B cell (primary cell): ENCODE results near the gene ASTN2. TPM values are rescaled to one million over a fixed set of nuclear protein-coding genes. Genes with fewer than 3 reads are reported as not detected.

ENCODE experiments used
- ATAC-seq: fragments of 200-7000 bp; cut with Tn5 transposase; one replicate; pipeline ENCODE4 v1.10.0; 2021; ENCODE audit warnings: low read depth, mild to moderate bottlenecking, moderate number of reproducible peaks, moderate library complexity
- CTCF ChIA-PET: fragments of 350-600 bp; sonication (Branson Sonifier 250); formaldehyde crosslinking; loops from one replicate; lab custom pipeline; 2021; ENCODE audit warnings: antibody characterized with exemption, inconsistent platforms; lab: Charles Lee
- POLR2A ChIA-PET: fragments of 350-600 bp; sonication (Branson Sonifier 250); formaldehyde crosslinking; loops from one replicate; lab custom pipeline; 2021; ENCODE audit warnings: antibody characterized with exemption; lab: Charles Lee
- DNase-seq: peaks from one replicate; pipeline ENCODE4 v3.0.0; 2013
- H2AFZ ChIP-seq: 2 replicates; pipeline ENCODE4 v1.6.1; 2012; ENCODE audit warnings: mild to moderate bottlenecking, low read depth, low read length; ENCODE audit not compliant: insufficient read depth, poor library complexity, severe bottlenecking
- H3K27ac ChIP-seq, 2 donors: 1 replicate in 1 of 2; 2 replicates in 1 of 2; pipeline ENCODE4 v1.5.1; 2012 to 2013; ENCODE audit warnings: low read length in 2 of 2, mild to moderate bottlenecking in 2 of 2, moderate library complexity in 1 of 2
- H3K27me3 ChIP-seq, 4 experiments: fragments of 200-600 bp in 1 of 4; sonication (generic) in 1 of 4; replicated peaks in 1 of 4; 1 replicate in 2 of 4; 2 replicates in 2 of 4; pipeline versions ENCODE4 v1.6.1 to v1.7.0; 2013 to 2016; ENCODE audit warnings: low read length in 3 of 4, mild to moderate bottlenecking in 2 of 4, mixed read lengths in 1 of 4, moderate library complexity in 1 of 4; ENCODE audit not compliant: insufficient read depth in 4 of 4, control insufficient read depth in 3 of 4; ENCODE audit errors: control extremely low read depth in 1 of 4
- H3K36me3 ChIP-seq, 2 experiments: replicated peaks in 1 of 2; 1 replicate in 1 of 2; 2 replicates in 1 of 2; pipeline versions ENCODE4 v1.6.1 to v1.7.1; 2013; ENCODE audit warnings: low read length in 1 of 2; ENCODE audit not compliant: insufficient read depth in 2 of 2, control insufficient read depth in 1 of 2; ENCODE audit errors: control extremely low read depth in 1 of 2, extremely low read depth in 1 of 2
- H3K4me1 ChIP-seq, 2 donors: fragments of 200-600 bp in 1 of 2; sonication (generic) in 1 of 2; 1 replicate in 1 of 2; 2 replicates in 1 of 2; pipeline versions ENCODE4 v1.5.1 to v1.6.1; 2013 to 2017; ENCODE audit warnings: low read length in 2 of 2; ENCODE audit not compliant: control insufficient read depth in 2 of 2, insufficient read depth in 2 of 2
- H3K4me2 ChIP-seq: replicated peaks from 2 replicates; pipeline ENCODE3; 2012; ENCODE audit warnings: mild to moderate bottlenecking, low read depth, low read length; ENCODE audit not compliant: poor library complexity, severe bottlenecking
- H3K4me3 ChIP-seq, 5 experiments: fragments of 200-600 bp in 1 of 5; sonication (generic) in 1 of 5; 1 replicate in 3 of 5; 2 replicates in 2 of 5; pipeline versions ENCODE4 v1.5.1 to v1.7.0; 2011 to 2016; ENCODE audit warnings: low read length in 4 of 5, mild to moderate bottlenecking in 4 of 5, low read depth in 2 of 5, control low read depth in 1 of 5, moderate library complexity in 1 of 5; ENCODE audit not compliant: insufficient read depth in 1 of 5; ENCODE audit errors: control extremely low read depth in 1 of 5, extremely low read depth in 1 of 5
- H3K79me2 ChIP-seq: fragments of 200-600 bp; sonication (generic); one replicate; pipeline ENCODE4 v1.6.0; 2016; ENCODE audit warnings: low read length; ENCODE audit not compliant: control insufficient read depth, insufficient read depth
- H3K9ac ChIP-seq: fragments of 200-600 bp; sonication (generic); 2 replicates; pipeline ENCODE4 v1.6.1; 2017; ENCODE audit warnings: mild to moderate bottlenecking, low read length, moderate library complexity
- H3K9me3 ChIP-seq, 3 donors: one replicate each; pipeline versions ENCODE4 v1.6.1 to v1.7.1; 2013; ENCODE audit warnings: low read length in 2 of 3; ENCODE audit not compliant: control insufficient read depth in 2 of 3, insufficient read depth in 1 of 3; ENCODE audit errors: control extremely low read depth in 1 of 3
- H4K20me1 ChIP-seq: 2 replicates; pipeline ENCODE4 v1.6.0; 2012; ENCODE audit warnings: mild to moderate bottlenecking, low read length; ENCODE audit not compliant: insufficient read depth, control insufficient read depth, poor library complexity, severe bottlenecking
- H3K27ac Mint-ChIP-seq: one replicate; pipeline ENCODE4 v1.8.0; 2021; ENCODE audit warnings: mixed read lengths
- H3K27me3 Mint-ChIP-seq: one replicate; pipeline ENCODE4 v1.8.0; 2021; ENCODE audit warnings: mixed read lengths
- H3K4me1 Mint-ChIP-seq: one replicate; pipeline ENCODE4 v1.8.0; 2021; ENCODE audit warnings: mixed read lengths
- H3K4me3 Mint-ChIP-seq: one replicate; pipeline ENCODE4 v1.8.0; 2021; ENCODE audit warnings: mixed read lengths
- H3K9me3 Mint-ChIP-seq: one replicate; pipeline ENCODE4 v1.8.0; 2022; ENCODE audit warnings: mixed read lengths; ENCODE audit not compliant: insufficient read depth
- EZH2 ChIP-seq: IDR thresholded peaks from 2 replicates; pipeline ENCODE4 v1.6.1; 2012; ENCODE audit warnings: borderline replicate concordance, low read depth, mild to moderate bottlenecking, moderate library complexity, low read length; ENCODE audit not compliant: insufficient read depth, poor library complexity, severe bottlenecking
- WGBS: methylation state at CpG from one replicate; pipeline ENCODE4 v1.1.5; 2013; ENCODE audit warnings: missing lambda C conversion rate; ENCODE audit not compliant: insufficient coverage; 5-methylcytosine and 5-hydroxymethylcytosine counted together
- intact Hi-C: fragments of 100-400 bp; cut with micrococcal nuclease; formaldehyde crosslinking; loops from one replicate; pipeline ENCODE4 v1.10.0; 2022
- polyA plus RNA-seq: library from polyadenylated mRNA; depleted of rRNA; stranded (reverse); fragments of >200 nt; gene quantifications from 2 replicates; pipeline ENCODE4 v1.2.3, GENCODE V29; 2012
- total RNA-seq, 2 donors: library from RNA; stranded (reverse); fragments of 120-200 nt in 1 of 2; gene quantifications; 1 replicate in 1 of 2; 2 replicates in 1 of 2; pipeline versions ENCODE4 v1.2.3 to v1.2.4, GENCODE V29; 2013 to 2022
- TF ChIP-seq, protein P1 (sequence below): fragments of 200-600 bp; IDR thresholded peaks from one replicate; pipeline ENCODE4 v1.8.0; 2022; ENCODE audit warnings: antibody characterized with exemption, mild to moderate bottlenecking

ASTN2 gene
- total and polyA plus RNA-seq, 2 donors (not counting 1 experiment from before 2014, with no cell fraction given): 1.2 to 3.6 TPM

DNA sequence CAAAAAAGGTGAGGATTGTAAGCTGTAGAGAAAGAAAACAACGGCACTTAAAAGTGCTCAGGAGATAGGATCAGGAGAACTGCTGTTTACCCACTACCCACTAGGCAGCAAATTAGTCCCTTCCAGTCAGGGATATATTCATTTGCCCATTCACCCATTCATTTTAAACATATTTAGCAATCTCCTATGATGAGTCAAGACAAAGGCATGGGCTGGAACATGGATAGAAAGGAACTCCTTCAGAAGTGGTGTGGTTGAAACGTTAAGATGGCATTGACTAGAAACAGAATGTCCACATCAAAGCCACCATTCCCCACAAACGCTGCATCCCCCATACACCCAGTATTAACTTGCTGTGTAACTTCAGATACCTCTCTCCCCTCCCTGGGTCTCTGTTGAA is 225.7 kb downstream of the ASTN2 start:
- no peaks in the 10 kb centered on the region for H3K9me3 Mint-ChIP-seq
- no peak for TF ChIP-seq EZH2
- TF ChIP-seq, protein P1, sequence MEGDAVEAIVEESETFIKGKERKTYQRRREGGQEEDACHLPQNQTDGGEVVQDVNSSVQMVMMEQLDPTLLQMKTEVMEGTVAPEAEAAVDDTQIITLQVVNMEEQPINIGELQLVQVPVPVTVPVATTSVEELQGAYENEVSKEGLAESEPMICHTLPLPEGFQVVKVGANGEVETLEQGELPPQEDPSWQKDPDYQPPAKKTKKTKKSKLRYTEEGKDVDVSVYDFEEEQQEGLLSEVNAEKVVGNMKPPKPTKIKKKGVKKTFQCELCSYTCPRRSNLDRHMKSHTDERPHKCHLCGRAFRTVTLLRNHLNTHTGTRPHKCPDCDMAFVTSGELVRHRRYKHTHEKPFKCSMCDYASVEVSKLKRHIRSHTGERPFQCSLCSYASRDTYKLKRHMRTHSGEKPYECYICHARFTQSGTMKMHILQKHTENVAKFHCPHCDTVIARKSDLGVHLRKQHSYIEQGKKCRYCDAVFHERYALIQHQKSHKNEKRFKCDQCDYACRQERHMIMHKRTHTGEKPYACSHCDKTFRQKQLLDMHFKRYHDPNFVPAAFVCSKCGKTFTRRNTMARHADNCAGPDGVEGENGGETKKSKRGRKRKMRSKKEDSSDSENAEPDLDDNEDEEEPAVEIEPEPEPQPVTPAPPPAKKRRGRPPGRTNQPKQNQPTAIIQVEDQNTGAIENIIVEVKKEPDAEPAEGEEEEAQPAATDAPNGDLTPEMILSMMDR: no peak
- no peak overlapping the region for H3K9ac ChIP-seq
- no peaks in the 10 kb centered on the region for H3K36me3 ChIP-seq
- no peak overlapping the region for H3K4me3 ChIP-seq
- H3K4me3 Mint-ChIP-seq: no peak overlapping the region
- ChIA-PET CTCF (no interaction called here), POLR2A (no interaction called here)
- intact Hi-C loops: no loop called here
- no peaks in the 10 kb centered on the region for H3K4me1 ChIP-seq
- peaks cover 0 to 3% (median 0%) of the 10 kb centered on the region in 3 donors for H3K9me3 ChIP-seq
- H3K27me3 Mint-ChIP-seq: peaks cover 3% of the 10 kb centered on the region
- no peak overlapping the region for H3K27ac ChIP-seq
- no peaks in the 10 kb centered on the region for H3K79me2 ChIP-seq
- no peaks in the 10 kb centered on the region for H3K4me1 Mint-ChIP-seq
- H4K20me1 ChIP-seq: no peaks in the 10 kb centered on the region
- DNase-seq (no peak), ATAC-seq (no peak)
- no peaks in the 10 kb centered on the region for H3K27me3 ChIP-seq
- WGBS: no CpG with 5 or more reads among the region's 3 CpGs
- no peak overlapping the region for H3K4me2 ChIP-seq
- no peak overlapping the region for H2AFZ ChIP-seq
- H3K27ac Mint-ChIP-seq: no peak overlapping the region

DNA sequence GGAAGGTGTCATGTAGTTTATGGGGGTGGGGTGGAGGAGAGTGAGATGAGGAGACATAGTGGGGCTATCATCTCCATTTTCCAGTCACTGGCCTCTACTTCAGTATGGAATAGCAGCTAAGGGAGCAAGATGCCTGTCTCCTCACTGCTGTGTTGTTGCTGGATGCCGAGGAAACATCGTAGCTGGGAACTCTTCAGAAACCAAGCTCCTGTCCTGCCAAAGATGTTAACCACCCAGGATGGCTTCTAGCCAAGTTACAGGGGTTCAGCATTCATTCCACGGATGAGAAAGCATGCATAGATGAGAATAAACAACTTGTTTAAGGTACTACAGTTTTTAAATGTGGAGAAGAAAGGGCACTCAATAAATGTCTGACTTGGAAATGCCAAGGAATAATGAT is 226.5 kb downstream of the ASTN2 start:
- WGBS: 76% methylated on average over 3 of the region's 3 CpGs
- ATAC-seq: no peak
- POLR2A ChIA-PET: no interaction called here

More for the DNA sequence above, 226.5 kb downstream of the ASTN2 start:
- no peaks in the 10 kb centered on the region for H3K27me3 ChIP-seq
- no peak overlapping the region for H2AFZ ChIP-seq
- no peaks in the 10 kb centered on the region for H3K79me2 ChIP-seq
- no peak overlapping the region for H3K27ac ChIP-seq
- DNase-seq: no peak
- no peak overlapping the region for H3K4me2 ChIP-seq
- Mint-ChIP-seq H3K4me3 (no peak overlapping the region), H3K27ac (no peak overlapping the region), H3K4me1 (no peaks in the 10 kb centered on the region), H3K9me3 (no peaks in the 10 kb centered on the region), H3K27me3 (peaks cover 3% of the 10 kb centered on the region)
- H3K9ac ChIP-seq: no peak overlapping the region
- intact Hi-C loops: no loop called here
- no peaks in the 10 kb centered on the region for H3K36me3 ChIP-seq
- no peaks in the 10 kb centered on the region for H3K4me1 ChIP-seq
- no peaks in the 10 kb centered on the region for H4K20me1 ChIP-seq
- H3K9me3 ChIP-seq: peaks cover 0 to 5% (median 0%) of the 10 kb centered on the region in 3 donors
- CTCF ChIA-PET: no interaction called here
- TF ChIP-seq EZH2: no peak
- TF ChIP-seq, protein P1: no peak
- H3K4me3 ChIP-seq: no peak overlapping the region
